HepG2 (cell line): ENCODE measurements around the gene AGAP1. TPM values are rescaled to one million over a fixed set of nuclear protein-coding genes. Genes with fewer than 3 reads are reported as not detected.

Experiments
- ATAC-seq: fragments of 200-7000 bp; cut with Tn5 transposase; 3 replicates; pipeline ENCODE4 v1.9.1; 2020; ENCODE audit warnings: mild to moderate bottlenecking, moderate library complexity
- BruUV-seq: library from RNA; stranded (reverse); fragments of 400-500 nt; replicated peaks from 2 replicates; lab custom pipeline; 2021; lab: Mats Ljungman, UMichigan
- CTCF ChIA-PET: fragments of 300-600 bp; formaldehyde crosslinking; extraction: SDS; loops from one replicate; lab custom pipeline; 2021; ENCODE audit warnings: low total read pairs, inconsistent platforms, low intra/inter-chr PET ratio; lab: Yijun Ruan, JAX
- POLR2A ChIA-PET: fragments of 350-600 bp; sonication (Branson Sonifier 250); formaldehyde crosslinking; loops from one replicate; lab custom pipeline; 2020; ENCODE audit warnings: antibody characterized with exemption, inconsistent platforms; lab: Yijun Ruan, JAX
- DNase-seq: peaks from one replicate; pipeline ENCODE4 v3.0.0-alpha.2; 2015; ENCODE audit warnings: low spot score
- FAIRE-seq: peaks from 3 replicates; lab custom pipeline; 2011; peaks lifted over from hg19 to GRCh38; lab: Jason Lieb, UNC
- H2AFZ ChIP-seq: one replicate; pipeline ENCODE4 v1.6.1; 2011; ENCODE audit warnings: low read length, inconsistent platforms
- H3K27ac ChIP-seq: fragments of 300-600 bp; 3 replicates; pipeline ENCODE4 v1.8.0; 2011; ENCODE audit warnings: mixed run types, mild to moderate bottlenecking, mixed read lengths, low read length, inconsistent platforms; ENCODE audit not compliant: insufficient read depth; ENCODE audit errors: extremely low read length
- H3K27me3 ChIP-seq, 2 experiments: fragments of 200-600 bp in 1 of 2; 2 replicates in 1 of 2; 3 replicates in 1 of 2; pipeline versions ENCODE4 v1.6.0 to v1.8.0; 2011; ENCODE audit warnings: low read length in 2 of 2, mild to moderate bottlenecking in 2 of 2, moderate library complexity in 2 of 2, inconsistent platforms in 1 of 2; ENCODE audit not compliant: insufficient read depth in 2 of 2, control insufficient read depth in 1 of 2
- H3K36me3 ChIP-seq, 2 experiments: fragments of 200-600 bp in 1 of 2; replicated peaks in 1 of 2; 2 replicates in 1 of 2; 3 replicates in 1 of 2; pipeline versions ENCODE4 v1.5.1 to v1.8.0; 2011; ENCODE audit warnings: low read length in 2 of 2, inconsistent platforms in 1 of 2; ENCODE audit not compliant: insufficient read depth in 2 of 2, control insufficient read depth in 1 of 2
- H3K4me1 ChIP-seq: 2 replicates; pipeline ENCODE4 v1.5.1; 2012; ENCODE audit warnings: low read length, inconsistent platforms; ENCODE audit not compliant: insufficient read depth
- H3K4me2 ChIP-seq: 2 replicates; pipeline ENCODE4 v1.6.0; 2011; ENCODE audit warnings: low read depth, low read length, inconsistent platforms
- H3K4me3 ChIP-seq, 3 experiments: fragments of 200-600 bp in 1 of 3; sonication (generic), shearing (Covaris generic) in 1 of 3; replicated peaks in 1 of 3; 2 replicates each; pipeline ENCODE4 v1.5.1; 2011 to 2016; ENCODE audit warnings: low read length in 3 of 3, inconsistent platforms in 2 of 3, low read depth in 2 of 3, mild to moderate bottlenecking in 2 of 3, control low read depth in 1 of 3, mixed read lengths in 1 of 3; ENCODE audit not compliant: insufficient read depth in 1 of 3
- H3K79me2 ChIP-seq: one replicate; pipeline ENCODE4 v1.6.1; 2011; ENCODE audit warnings: low read length, inconsistent platforms; ENCODE audit not compliant: insufficient read depth
- H3K9ac ChIP-seq: 2 replicates; pipeline ENCODE4 v1.6.0; 2011; ENCODE audit warnings: mild to moderate bottlenecking, low read depth, low read length, inconsistent platforms; ENCODE audit not compliant: insufficient read depth
- H3K9me3 ChIP-seq: 2 replicates; pipeline ENCODE4 v1.5.1; 2012; ENCODE audit warnings: mild to moderate bottlenecking, low read length
- H4K20me1 ChIP-seq: 2 replicates; pipeline ENCODE4 v1.6.0; 2011; ENCODE audit warnings: inconsistent platforms, mild to moderate bottlenecking, low read length, moderate library complexity; ENCODE audit not compliant: insufficient read depth
- ATF7 ChIP-seq, 2 experiments: fragments of 450-650 bp in 1 of 2; sonication (generic) in 1 of 2; formaldehyde crosslinking in 1 of 2; IDR thresholded peaks; 2 replicates each; pipeline versions ENCODE4 v1.4.0 to v1.6.1; 2016 to 2020; ENCODE audit warnings: antibody characterized with exemption in 1 of 2, mild to moderate bottlenecking in 1 of 2, missing genetic modification reagents in 1 of 2
- CBX5 ChIP-seq: sonication (generic); formaldehyde crosslinking; IDR thresholded peaks from 2 replicates; pipeline ENCODE4 v1.4.0; 2020; ENCODE audit warnings: missing genetic modification reagents, borderline replicate concordance
- CEBPG ChIP-seq: IDR thresholded peaks from 2 replicates; pipeline ENCODE4 v1.6.1; 2016
- KDM6A ChIP-seq: IDR thresholded peaks from 2 replicates; pipeline ENCODE4 v1.6.1; 2016; ENCODE audit warnings: low read depth
- KMT2A ChIP-seq: sonication (generic); formaldehyde crosslinking; IDR thresholded peaks from 2 replicates; pipeline ENCODE4 v1.4.0; 2020; ENCODE audit warnings: missing genetic modification reagents
- NONO ChIP-seq, 2 experiments: fragments of 450-650 bp in 1 of 2; sonication (generic) in 1 of 2; formaldehyde crosslinking in 1 of 2; IDR thresholded peaks in 1 of 2; conservative IDR thresholded peaks in 1 of 2; 2 replicates each; pipeline versions ENCODE4 v1.6.1 to v1.8.0; 2017 to 2022; ENCODE audit warnings: mild to moderate bottlenecking in 1 of 2, missing genetic modification reagents in 1 of 2, moderate library complexity in 1 of 2
- SALL1 ChIP-seq: sonication (generic); formaldehyde crosslinking; IDR thresholded peaks from 2 replicates; pipeline ENCODE4 v1.8.0; 2022; ENCODE audit warnings: mild to moderate bottlenecking, missing genetic modification reagents
- SATB2 ChIP-seq: sonication (generic); formaldehyde crosslinking; IDR thresholded peaks from 2 replicates; pipeline ENCODE4 v1.5.0; 2020; ENCODE audit warnings: missing genetic modification reagents
- TMF1 ChIP-seq: sonication (generic); formaldehyde crosslinking; IDR thresholded peaks from 2 replicates; pipeline ENCODE4 v1.8.1; 2022; ENCODE audit warnings: low read depth, missing genetic modification reagents
- ZC3H13 ChIP-seq: sonication (generic); formaldehyde crosslinking; IDR thresholded peaks from 2 replicates; pipeline ENCODE4 v1.8.1; 2023; ENCODE audit warnings: mild to moderate bottlenecking, missing genetic modification reagents, moderate library complexity
- ZNF230 ChIP-seq: sonication (generic); formaldehyde crosslinking; IDR thresholded peaks from 2 replicates; pipeline ENCODE4 v1.4.0; 2020; ENCODE audit warnings: mild to moderate bottlenecking, missing genetic modification reagents
- ZNF329 ChIP-seq: sonication (generic); formaldehyde crosslinking; IDR thresholded peaks from 2 replicates; pipeline ENCODE4 v1.9.0; 2021; ENCODE audit warnings: low read depth, mild to moderate bottlenecking, missing genetic modification reagents
- ZNF34 ChIP-seq: sonication (generic); formaldehyde crosslinking; IDR thresholded peaks from 2 replicates; pipeline ENCODE4 v1.4.0; 2020; ENCODE audit warnings: mild to moderate bottlenecking, missing genetic modification reagents, borderline replicate concordance
- ZNF431 ChIP-seq: sonication (generic); formaldehyde crosslinking; IDR thresholded peaks from 2 replicates; pipeline ENCODE4 v1.9.0; 2022; ENCODE audit warnings: missing genetic modification reagents, low read depth, mild to moderate bottlenecking, borderline replicate concordance
- ZNF563 ChIP-seq: sonication (generic); formaldehyde crosslinking; IDR thresholded peaks from 2 replicates; pipeline ENCODE4 v1.8.0; 2022; ENCODE audit warnings: mild to moderate bottlenecking, moderate library complexity, missing genetic modification reagents
- ZNF703 ChIP-seq: sonication (generic); formaldehyde crosslinking; IDR thresholded peaks from 2 replicates; pipeline ENCODE4 v1.5.1; 2020; ENCODE audit warnings: missing genetic modification reagents, mild to moderate bottlenecking, moderate library complexity, borderline replicate concordance
- ZNF891 ChIP-seq: sonication (generic); formaldehyde crosslinking; IDR thresholded peaks from 2 replicates; pipeline ENCODE4 v1.5.0; 2020; ENCODE audit warnings: mild to moderate bottlenecking, missing genetic modification reagents
- WGBS: methylation state at CpG from one replicate; pipeline ENCODE4 v1.1.6; 2017; ENCODE audit warnings: low lambda C conversion rate; 5-methylcytosine and 5-hydroxymethylcytosine counted together
- in situ Hi-C: cut with HindIII; loops from 2 replicates; pipeline ENCODE4 v1.10.0; 2017; ENCODE audit warnings: low pct_unique_long_range_greater_than_20kb; ENCODE audit not compliant: extremely low pct_ligation_motif_present
- intact Hi-C: fragments of 100-400 bp; cut with micrococcal nuclease; formaldehyde crosslinking; loops from one replicate; pipeline ENCODE4 v1.10.0; 2022; ENCODE audit not compliant: unreplicated experiment
- polyA plus RNA-seq, 8 experiments: library from polyadenylated mRNA; depleted of rRNA in 3 of 8; stranded (reverse) in 7 of 8; unstranded in 1 of 8; fragments of >200 nt; fragmentation: Illumina TruSeq in 4 of 8; extraction: Trizol in 4 of 8; gene quantifications; 2 replicates each; pipeline versions ENCODE4 v1.2.1 to v1.2.3, GENCODE V29; 2011 to 2016; ENCODE audit warnings: low read depth in 4 of 8, missing spikeins in 1 of 8, mixed read lengths in 1 of 8; ENCODE audit not compliant: insufficient read depth in 1 of 8
- total RNA-seq, 5 experiments: library from RNA; depleted of rRNA; stranded (reverse); fragments of >200 nt; fragmentation: Illumina TruSeq; extraction: Trizol; gene quantifications; 2 replicates each; pipeline ENCODE4 v1.2.3, GENCODE V29; 2016; ENCODE audit warnings: low read depth in 1 of 5
- TF ChIP-seq, protein P1 (sequence below): sonication (generic); formaldehyde crosslinking; IDR thresholded peaks from 2 replicates; pipeline ENCODE4 v1.9.0; 2022; ENCODE audit warnings: low read depth, missing genetic modification reagents
- TF ChIP-seq, protein P2 (sequence below): IDR thresholded peaks from 2 replicates; pipeline ENCODE4 v1.6.1; 2016
- TF ChIP-seq, protein P3 (sequence below): IDR thresholded peaks from 2 replicates; pipeline ENCODE4 v1.6.1; 2012; ENCODE audit warnings: low read depth, low read length, improper control_type of control experiment

Gene AGAP1
- total and polyA plus RNA-seq, 2 of the 13 experiments (the other 11 are each of a cell fraction or from before 2014, with no cell fraction given), result 21.2 to 32.7 TPM

DNA sequence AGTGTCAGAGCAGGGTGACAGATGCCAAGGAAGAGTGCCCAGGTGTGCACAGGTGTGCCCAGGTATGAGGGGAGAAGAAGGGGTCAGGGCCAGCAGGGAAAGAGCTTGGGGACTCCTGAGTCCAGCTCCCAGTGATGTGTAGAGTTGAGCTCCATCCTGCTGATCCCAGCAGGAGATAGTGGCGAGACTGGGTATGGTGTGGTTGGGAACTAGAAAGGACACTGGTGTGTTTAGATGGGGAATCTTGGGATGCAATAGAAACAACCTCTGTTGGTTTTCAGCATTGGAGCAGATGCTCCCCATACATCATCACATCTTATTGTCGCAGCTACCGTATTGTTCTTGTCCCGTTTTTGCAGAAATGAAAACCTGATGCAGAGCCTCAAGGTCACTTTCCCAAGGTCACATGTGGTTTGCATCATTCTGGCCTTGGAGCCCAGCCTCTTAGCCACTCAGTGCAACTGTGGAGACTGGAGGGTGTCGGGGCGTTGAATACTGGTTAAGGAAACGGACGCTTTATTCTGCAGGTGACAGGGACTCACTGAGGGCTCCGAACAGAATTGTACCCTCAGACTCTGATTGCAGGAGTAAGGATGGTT lies 166.7 kb downstream of the AGAP1 start:
- H4K20me1 ChIP-seq, result peaks cover 61% of the 10 kb centered on the region
- peaks cover 42% of the 10 kb centered on the region for H3K79me2 ChIP-seq
- H3K4me2 ChIP-seq, result peak overlapping the region; percentile 79
- in situ Hi-C loops, result no loop called here
- H3K4me1 ChIP-seq, result peaks cover 56% of the 10 kb centered on the region
- ATAC-seq, result peak; percentile 33
- intact Hi-C loops, result loop anchor here (10.0 kb wide), 1 partner anchor 166 kb away; the partner anchor contains the start of gene AGAP1
- FAIRE-seq, result peak; percentile 37
- H2AFZ ChIP-seq, result no peak overlapping the region
- peak overlapping the region; percentile 7; the same call in 1 of the 2 replicates for H3K9ac ChIP-seq
- peak; percentile 25 for DNase-seq
- WGBS, result 44% methylated on average over 9 of the region's 9 CpGs
- no TSS peak for BruUV-seq
- H3K36me3 ChIP-seq, result no peaks in the 10 kb centered on the region
- POLR2A ChIA-PET, result interaction anchor here (0.6 kb wide), 1 partner anchor 30 kb away, joined by 3 read pairs; no protein-coding TSS in a partner anchor
- H3K27ac ChIP-seq, result no peak overlapping the region
- H3K9me3 ChIP-seq, result no peaks in the 10 kb centered on the region
- CTCF ChIA-PET, result no interaction called here
- no peaks in the 10 kb centered on the region for H3K27me3 ChIP-seq
- peak overlapping the region; percentile 6 to 45 (median 17); a peak in 4 of 6 replicates for H3K4me3 ChIP-seq
- no peak for TF ChIP-seq ZNF34
- TF ChIP-seq TMF1, result no peak
- TF ChIP-seq ZNF891 (CRISPR knock-in tag), result no peak
- peak; percentile 72; the same call in 1 of the 2 replicates for TF ChIP-seq CEBPG (CRISPR knock-in tag)
- no peak for TF ChIP-seq ZNF230
- TF ChIP-seq ZNF431, result 0 out of 2 replicates have a peak, but pooled peaks have one; percentile 74
- TF ChIP-seq NONO (IDR thresholded peaks at IDR 0.05), result no peak
- TF ChIP-seq NONO (CRISPR knock-in tag; conservative IDR thresholded peaks at IDR 0.05), result no peak
- TF ChIP-seq SALL1 (CRISPR knock-in tag), result peak; percentile 38; the same call in 1 of the 2 replicates
- no peak for TF ChIP-seq KDM6A
- TF ChIP-seq ZNF329 (CRISPR knock-in tag), result no peak
- TF ChIP-seq SATB2 (CRISPR knock-in tag), result no peak
- no peak for TF ChIP-seq ZNF703 (CRISPR knock-in tag)
- TF ChIP-seq, protein P1, sequence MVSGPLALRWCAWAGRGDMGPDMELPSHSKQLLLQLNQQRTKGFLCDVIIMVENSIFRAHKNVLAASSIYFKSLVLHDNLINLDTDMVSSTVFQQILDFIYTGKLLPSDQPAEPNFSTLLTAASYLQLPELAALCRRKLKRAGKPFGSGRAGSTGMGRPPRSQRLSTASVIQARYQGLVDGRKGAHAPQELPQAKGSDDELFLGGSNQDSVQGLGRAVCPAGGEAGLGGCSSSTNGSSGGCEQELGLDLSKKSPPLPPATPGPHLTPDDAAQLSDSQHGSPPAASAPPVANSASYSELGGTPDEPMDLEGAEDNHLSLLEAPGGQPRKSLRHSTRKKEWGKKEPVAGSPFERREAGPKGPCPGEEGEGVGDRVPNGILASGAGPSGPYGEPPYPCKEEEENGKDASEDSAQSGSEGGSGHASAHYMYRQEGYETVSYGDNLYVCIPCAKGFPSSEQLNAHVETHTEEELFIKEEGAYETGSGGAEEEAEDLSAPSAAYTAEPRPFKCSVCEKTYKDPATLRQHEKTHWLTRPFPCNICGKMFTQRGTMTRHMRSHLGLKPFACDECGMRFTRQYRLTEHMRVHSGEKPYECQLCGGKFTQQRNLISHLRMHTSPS (CRISPR knock-in tag), result no peak
- TF ChIP-seq CBX5 (CRISPR knock-in tag), result no peak
- TF ChIP-seq KMT2A (CRISPR knock-in tag), result no peak
- no peak for TF ChIP-seq ZNF563 (CRISPR knock-in tag)
- TF ChIP-seq ATF7 (IDR thresholded peaks at IDR 0.05), result no peak
- TF ChIP-seq ATF7 (CRISPR knock-in tag; IDR thresholded peaks at IDR 0.05), result 0 out of 2 replicates have a peak, but pooled peaks have one; percentile 15
- TF ChIP-seq, protein P2, sequence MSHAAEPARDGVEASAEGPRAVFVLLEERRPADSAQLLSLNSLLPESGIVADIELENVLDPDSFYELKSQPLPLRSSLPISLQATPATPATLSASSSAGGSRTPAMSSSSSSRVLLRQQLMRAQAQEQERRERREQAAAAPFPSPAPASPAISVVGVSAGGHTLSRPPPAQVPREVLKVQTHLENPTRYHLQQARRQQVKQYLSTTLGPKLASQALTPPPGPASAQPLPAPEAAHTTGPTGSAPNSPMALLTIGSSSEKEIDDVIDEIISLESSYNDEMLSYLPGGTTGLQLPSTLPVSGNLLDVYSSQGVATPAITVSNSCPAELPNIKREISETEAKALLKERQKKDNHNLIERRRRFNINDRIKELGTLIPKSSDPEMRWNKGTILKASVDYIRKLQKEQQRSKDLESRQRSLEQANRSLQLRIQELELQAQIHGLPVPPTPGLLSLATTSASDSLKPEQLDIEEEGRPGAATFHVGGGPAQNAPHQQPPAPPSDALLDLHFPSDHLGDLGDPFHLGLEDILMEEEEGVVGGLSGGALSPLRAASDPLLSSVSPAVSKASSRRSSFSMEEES (CRISPR knock-in tag), result 0 out of 2 replicates have a peak, but pooled peaks have one; percentile 11
- TF ChIP-seq, protein P3, sequence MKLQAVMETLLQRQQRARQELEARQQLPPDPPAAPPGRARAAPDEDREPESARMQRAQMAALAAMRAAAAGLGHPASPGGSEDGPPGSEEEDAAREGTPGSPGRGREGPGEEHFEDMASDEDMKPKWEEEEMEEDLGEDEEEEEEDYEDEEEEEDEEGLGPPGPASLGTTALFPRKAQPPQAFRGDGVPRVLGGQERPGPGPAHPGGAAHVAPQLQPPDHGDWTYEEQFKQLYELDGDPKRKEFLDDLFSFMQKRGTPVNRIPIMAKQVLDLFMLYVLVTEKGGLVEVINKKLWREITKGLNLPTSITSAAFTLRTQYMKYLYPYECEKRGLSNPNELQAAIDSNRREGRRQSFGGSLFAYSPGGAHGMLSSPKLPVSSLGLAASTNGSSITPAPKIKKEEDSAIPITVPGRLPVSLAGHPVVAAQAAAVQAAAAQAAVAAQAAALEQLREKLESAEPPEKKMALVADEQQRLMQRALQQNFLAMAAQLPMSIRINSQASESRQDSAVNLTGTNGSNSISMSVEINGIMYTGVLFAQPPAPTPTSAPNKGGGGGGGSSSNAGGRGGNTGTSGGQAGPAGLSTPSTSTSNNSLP, result no peak
- no peak for TF ChIP-seq ZC3H13 (CRISPR knock-in tag)
